Measurements from ENCODE around the gene ZNF705A. TPM values are rescaled to one million over a fixed set of nuclear protein-coding genes. Genes with fewer than 3 reads are reported as not detected.
"Not testable (repeated sequence)": the region's sequence is repeated elsewhere in the genome, so short reads cannot be mapped to it uniquely, and the experiment has no call there.

ZNF705A gene
- total and polyA plus RNA-seq, 2 donors: 0.05 TPM; not detected in 1

DNA sequence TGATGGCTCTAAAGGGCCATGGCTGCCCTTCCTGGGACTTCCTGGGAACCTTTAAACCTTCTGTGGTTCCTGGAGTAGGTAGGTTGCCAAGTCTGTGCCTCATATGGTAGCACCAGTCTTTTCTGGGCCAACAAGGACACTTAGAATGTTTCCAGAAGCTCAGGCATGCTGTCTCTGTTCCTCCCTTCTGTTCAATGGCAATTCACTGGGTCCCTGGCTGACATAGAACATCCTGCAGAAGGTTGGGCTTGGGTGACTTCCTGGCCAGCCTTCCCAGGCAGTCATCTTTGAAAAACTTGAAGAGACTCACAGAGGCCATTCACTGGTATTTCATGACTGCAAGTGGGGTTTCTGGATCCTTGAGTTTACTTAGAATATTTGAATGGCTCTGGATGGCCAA is 24.5 kb downstream of the ZNF705A start:
- H3K9me3 ChIP-seq (ENCODE audit: control insufficient read depth in 2 of 2, insufficient read depth in 1 of 2, low read length in 1 of 2); H3K4me1 ChIP-seq (ENCODE audit: control insufficient read depth in 2 of 2, insufficient read depth in 2 of 2, low read length in 2 of 2); H3K4me3 ChIP-seq (ENCODE audit: low read length in 2 of 2); H3K36me3 ChIP-seq (ENCODE audit: control insufficient read depth in 2 of 2, insufficient read depth in 2 of 2, low read length in 1 of 2); H3K27ac ChIP-seq (ENCODE audit: low read depth in 1 of 2, low read length in 1 of 2); DNase-seq (ENCODE audit: low read depth in 6 of 9, low spot score in 9 of 9); H3K27me3 ChIP-seq (ENCODE audit: control insufficient read depth in 2 of 2, insufficient read depth in 1 of 2, low read length in 1 of 2): not testable (repeated sequence)

DNA sequence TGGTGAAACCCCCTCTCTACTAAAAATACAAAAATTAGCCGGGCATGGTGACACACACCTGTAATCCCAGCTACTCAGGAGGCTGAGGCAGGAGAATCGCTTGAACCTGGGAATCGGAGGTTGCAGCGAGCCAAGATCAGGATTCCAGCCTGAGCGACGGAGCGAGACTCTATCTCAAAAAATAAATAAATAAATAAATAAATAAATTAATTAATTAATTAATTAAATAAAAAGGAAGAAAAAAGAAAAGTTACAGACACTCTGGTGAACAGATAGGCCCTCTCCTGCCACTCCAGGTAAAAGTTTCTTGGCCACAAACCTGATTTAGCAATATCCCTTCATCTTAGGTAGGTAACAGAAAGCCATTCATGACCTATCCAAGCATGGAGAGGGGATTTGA is 26.1 kb downstream of the ZNF705A start:
- H3K4me3 ChIP-seq (ENCODE audit: low read length in 2 of 2); H3K27ac ChIP-seq (ENCODE audit: low read depth in 1 of 2, low read length in 1 of 2); H3K27me3 ChIP-seq (ENCODE audit: control insufficient read depth in 2 of 2, insufficient read depth in 1 of 2, low read length in 1 of 2); DNase-seq (ENCODE audit: low read depth in 6 of 9, low spot score in 9 of 9); H3K4me1 ChIP-seq (ENCODE audit: control insufficient read depth in 2 of 2, insufficient read depth in 2 of 2, low read length in 2 of 2); H3K36me3 ChIP-seq (ENCODE audit: control insufficient read depth in 2 of 2, insufficient read depth in 2 of 2, low read length in 1 of 2); H3K9me3 ChIP-seq (ENCODE audit: control insufficient read depth in 2 of 2, insufficient read depth in 1 of 2, low read length in 1 of 2): not testable (repeated sequence)
- WGBS: 98% methylated on average over 7 of the region's 7 CpGs

DNA sequence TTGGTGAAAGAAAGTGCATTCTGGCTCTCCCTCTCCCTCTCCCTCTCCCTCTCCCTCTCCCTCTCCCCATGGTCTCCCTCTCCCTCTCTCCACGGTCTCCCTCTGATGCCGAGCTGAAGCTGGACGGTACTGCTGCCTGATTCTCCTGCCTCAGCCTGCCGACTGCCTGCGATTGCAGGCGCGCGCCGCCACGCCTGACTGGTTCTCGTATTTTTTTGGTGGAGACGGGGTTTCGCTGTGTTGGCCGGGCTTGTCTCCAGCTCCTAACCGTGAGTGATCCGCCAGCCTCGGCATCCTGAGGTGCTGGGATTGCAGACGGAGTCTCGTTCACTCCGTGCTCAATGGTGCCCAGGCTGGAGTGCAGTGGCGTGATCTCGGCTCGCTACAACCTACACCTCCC is 26.5 kb downstream of the ZNF705A start:
- not testable (repeated sequence) for H3K27me3 ChIP-seq (ENCODE audit: control insufficient read depth in 2 of 2, insufficient read depth in 1 of 2, low read length in 1 of 2); H3K9me3 ChIP-seq (ENCODE audit: control insufficient read depth in 2 of 2, insufficient read depth in 1 of 2, low read length in 1 of 2); H3K36me3 ChIP-seq (ENCODE audit: control insufficient read depth in 2 of 2, insufficient read depth in 2 of 2, low read length in 1 of 2); DNase-seq (ENCODE audit: low read depth in 6 of 9, low spot score in 9 of 9); H3K4me1 ChIP-seq (ENCODE audit: control insufficient read depth in 2 of 2, insufficient read depth in 2 of 2, low read length in 2 of 2); H3K27ac ChIP-seq (ENCODE audit: low read depth in 1 of 2, low read length in 1 of 2); H3K4me3 ChIP-seq (ENCODE audit: low read length in 2 of 2)
- WGBS: 97% methylated on average over 23 of the region's 23 CpGs

DNA sequence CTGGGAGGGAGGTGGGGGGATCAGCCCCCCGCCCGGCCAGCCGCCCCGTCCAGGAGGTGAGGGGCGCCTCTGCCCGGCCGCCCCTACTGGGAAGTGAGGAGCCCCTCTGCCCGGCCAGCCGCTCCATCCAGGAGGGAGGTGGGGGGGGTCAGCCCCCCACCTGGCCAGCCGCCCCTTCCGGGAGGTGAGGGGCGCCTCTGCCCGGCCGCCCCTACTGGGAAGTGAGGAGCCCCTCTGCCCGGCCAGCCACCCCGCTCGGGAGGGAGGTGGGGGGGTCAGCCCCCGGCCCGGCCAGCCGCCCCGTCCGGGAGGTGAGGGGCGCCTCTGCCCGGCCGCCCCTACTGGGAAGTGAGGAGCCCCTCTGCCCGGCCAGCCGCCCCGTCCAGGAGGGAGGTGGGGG is 27.4 kb downstream of the ZNF705A start:
- not testable (repeated sequence) for DNase-seq (ENCODE audit: low read depth in 6 of 9, low spot score in 9 of 9)
- WGBS: 97% methylated on average over 17 of the region's 28 CpGs

DNA sequence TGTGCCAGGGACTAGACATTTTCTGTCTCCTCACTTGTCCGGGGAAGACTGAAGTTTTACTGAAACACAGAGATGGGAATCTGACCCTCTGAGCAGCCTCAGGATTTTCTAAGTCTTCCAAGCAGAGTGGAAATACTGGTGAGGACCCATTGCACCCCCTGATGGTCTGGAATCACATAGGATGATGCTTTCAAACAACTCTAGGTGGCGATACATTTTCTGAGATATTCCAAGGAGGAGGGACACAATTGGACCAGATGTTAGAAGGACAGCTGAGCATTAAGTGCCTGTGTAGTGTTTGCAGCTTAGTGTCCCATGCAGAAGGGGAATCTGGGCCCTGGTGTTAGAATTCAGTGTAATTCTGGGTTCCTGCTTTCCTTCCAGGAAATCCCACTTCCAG is 31.3 kb downstream of the ZNF705A start:
- not testable (repeated sequence) for H3K27me3 ChIP-seq (ENCODE audit: control insufficient read depth in 2 of 2, insufficient read depth in 1 of 2, low read length in 1 of 2); DNase-seq (ENCODE audit: low read depth in 6 of 9, low spot score in 9 of 9); H3K4me1 ChIP-seq (ENCODE audit: control insufficient read depth in 2 of 2, insufficient read depth in 2 of 2, low read length in 2 of 2); H3K27ac ChIP-seq (ENCODE audit: low read depth in 1 of 2, low read length in 1 of 2); H3K4me3 ChIP-seq (ENCODE audit: low read length in 2 of 2); H3K9me3 ChIP-seq (ENCODE audit: control insufficient read depth in 2 of 2, insufficient read depth in 1 of 2, low read length in 1 of 2); H3K36me3 ChIP-seq (ENCODE audit: control insufficient read depth in 2 of 2, insufficient read depth in 2 of 2, low read length in 1 of 2)
- 95% methylated on average over 2 of the region's 2 CpGs for WGBS

More for the DNA sequence above, 27.4 kb downstream of the ZNF705A start:
- H3K4me1 ChIP-seq (ENCODE audit: control insufficient read depth in 2 of 2, insufficient read depth in 2 of 2, low read length in 2 of 2); H3K27me3 ChIP-seq (ENCODE audit: control insufficient read depth in 2 of 2, insufficient read depth in 1 of 2, low read length in 1 of 2); H3K27ac ChIP-seq (ENCODE audit: low read depth in 1 of 2, low read length in 1 of 2); H3K4me3 ChIP-seq (ENCODE audit: low read length in 2 of 2); H3K36me3 ChIP-seq (ENCODE audit: control insufficient read depth in 2 of 2, insufficient read depth in 2 of 2, low read length in 1 of 2); H3K9me3 ChIP-seq (ENCODE audit: control insufficient read depth in 2 of 2, insufficient read depth in 1 of 2, low read length in 1 of 2): not testable (repeated sequence)

DNA sequence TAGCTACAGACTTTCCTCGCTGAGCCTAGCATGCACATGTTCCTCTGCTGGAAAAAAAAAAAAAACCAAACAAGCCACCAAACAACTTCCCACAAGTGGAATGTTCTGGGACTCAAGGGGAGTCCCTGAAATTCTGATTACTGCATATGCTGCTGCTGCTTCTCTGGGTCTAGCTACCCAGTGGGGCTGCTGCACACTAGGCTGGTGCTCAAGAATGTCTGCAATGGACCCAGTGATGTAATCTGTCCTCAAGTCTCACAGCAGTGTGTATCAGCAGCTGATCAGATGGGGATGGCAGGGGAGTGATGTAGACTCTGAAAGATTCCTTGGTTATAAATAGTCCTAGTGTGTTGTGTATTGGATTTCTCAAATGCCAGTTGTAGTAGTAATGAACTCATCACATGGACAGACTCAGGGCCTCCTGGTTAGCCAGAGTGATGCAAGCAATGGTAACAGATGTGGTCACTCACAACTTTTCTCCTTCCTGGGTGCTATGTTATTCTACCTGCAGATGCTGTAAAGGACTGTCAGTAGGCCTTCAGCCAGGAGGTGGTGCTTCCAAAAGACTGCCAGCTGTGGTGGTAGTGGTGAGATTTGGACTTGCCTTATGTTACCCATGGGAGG is 41.0 kb downstream of the ZNF705A start:
- not testable (repeated sequence) for H3K27me3 ChIP-seq (ENCODE audit: control insufficient read depth in 2 of 2, insufficient read depth in 1 of 2, low read length in 1 of 2); H3K9me3 ChIP-seq (ENCODE audit: control insufficient read depth in 2 of 2, insufficient read depth in 1 of 2, low read length in 1 of 2); DNase-seq (ENCODE audit: low read depth in 6 of 9, low spot score in 9 of 9); H3K36me3 ChIP-seq (ENCODE audit: control insufficient read depth in 2 of 2, insufficient read depth in 2 of 2, low read length in 1 of 2); H3K4me1 ChIP-seq (ENCODE audit: control insufficient read depth in 2 of 2, insufficient read depth in 2 of 2, low read length in 2 of 2); H3K27ac ChIP-seq (ENCODE audit: low read depth in 1 of 2, low read length in 1 of 2); H3K4me3 ChIP-seq (ENCODE audit: low read length in 2 of 2)
- 100% methylated on average over 1 of the region's 1 CpG for WGBS

DNA sequence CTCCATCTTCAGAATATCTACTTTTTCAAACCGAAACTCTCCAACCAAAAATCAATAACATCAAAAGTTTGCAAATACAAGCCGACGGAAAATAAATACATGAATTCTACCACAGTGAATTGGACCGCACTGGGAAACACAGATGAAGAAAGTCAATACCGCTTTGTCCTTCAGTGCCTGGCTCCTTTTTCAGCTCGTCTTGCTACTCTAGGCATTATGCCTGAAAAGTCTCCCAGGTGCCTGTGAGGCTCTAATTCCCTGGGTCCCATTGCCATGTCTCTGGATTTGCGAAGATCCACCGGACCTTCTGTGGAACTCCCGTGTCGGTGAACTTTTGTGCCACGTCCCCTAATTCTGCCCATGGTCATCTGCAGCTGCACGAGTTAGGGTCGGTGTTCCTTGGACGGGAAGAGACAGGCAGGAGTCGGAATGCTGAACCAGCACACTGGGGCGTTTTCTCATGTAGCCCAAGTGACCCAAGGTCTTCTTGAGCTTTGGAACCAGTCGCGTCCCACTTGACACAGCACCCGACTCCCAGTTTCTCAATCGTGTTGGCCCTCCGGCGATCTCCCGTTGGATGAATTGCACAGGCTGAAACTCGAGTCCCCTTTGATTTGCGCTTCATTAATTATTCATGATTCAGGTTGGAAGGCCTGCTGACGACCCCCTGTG is 62.0 kb downstream of the ZNF705A start:
- DNase-seq (ENCODE audit: low read depth in 6 of 9, low spot score in 9 of 9); H3K36me3 ChIP-seq (ENCODE audit: control insufficient read depth in 2 of 2, insufficient read depth in 2 of 2, low read length in 1 of 2); H3K27ac ChIP-seq (ENCODE audit: low read depth in 1 of 2, low read length in 1 of 2); H3K4me3 ChIP-seq (ENCODE audit: low read length in 2 of 2); H3K4me1 ChIP-seq (ENCODE audit: control insufficient read depth in 2 of 2, insufficient read depth in 2 of 2, low read length in 2 of 2); H3K27me3 ChIP-seq (ENCODE audit: control insufficient read depth in 2 of 2, insufficient read depth in 1 of 2, low read length in 1 of 2); H3K9me3 ChIP-seq (ENCODE audit: control insufficient read depth in 2 of 2, insufficient read depth in 1 of 2, low read length in 1 of 2): not testable (repeated sequence)
- 91% methylated on average over 26 of the region's 26 CpGs for WGBS

DNA sequence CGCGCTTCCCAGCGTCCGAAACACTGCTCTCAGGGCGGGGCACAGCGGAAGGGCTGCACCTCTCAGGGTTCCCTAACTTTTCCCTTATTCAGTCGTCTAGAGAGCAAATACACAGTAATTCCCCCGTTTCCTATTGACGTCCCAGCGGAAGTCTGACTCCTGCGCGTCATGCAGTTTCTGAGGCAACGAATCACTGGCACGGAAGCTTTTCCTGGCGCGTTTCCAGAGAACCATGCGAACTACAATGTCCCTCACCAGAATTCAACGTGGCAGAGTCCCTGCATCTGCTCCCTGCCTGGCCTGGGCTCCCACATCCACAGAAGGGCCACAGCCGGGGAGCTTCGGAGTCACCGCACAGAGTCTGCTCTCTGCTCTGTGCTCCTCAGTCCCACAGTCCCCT is 64.6 kb downstream of the ZNF705A start:
- WGBS: 95% methylated on average over 21 of the region's 21 CpGs
- H3K4me1 ChIP-seq (ENCODE audit: control insufficient read depth in 2 of 2, insufficient read depth in 2 of 2, low read length in 2 of 2); H3K9me3 ChIP-seq (ENCODE audit: control insufficient read depth in 2 of 2, insufficient read depth in 1 of 2, low read length in 1 of 2); H3K27ac ChIP-seq (ENCODE audit: low read depth in 1 of 2, low read length in 1 of 2); DNase-seq (ENCODE audit: low read depth in 6 of 9, low spot score in 9 of 9); H3K27me3 ChIP-seq (ENCODE audit: control insufficient read depth in 2 of 2, insufficient read depth in 1 of 2, low read length in 1 of 2); H3K36me3 ChIP-seq (ENCODE audit: control insufficient read depth in 2 of 2, insufficient read depth in 2 of 2, low read length in 1 of 2); H3K4me3 ChIP-seq (ENCODE audit: low read length in 2 of 2): not testable (repeated sequence)

DNA sequence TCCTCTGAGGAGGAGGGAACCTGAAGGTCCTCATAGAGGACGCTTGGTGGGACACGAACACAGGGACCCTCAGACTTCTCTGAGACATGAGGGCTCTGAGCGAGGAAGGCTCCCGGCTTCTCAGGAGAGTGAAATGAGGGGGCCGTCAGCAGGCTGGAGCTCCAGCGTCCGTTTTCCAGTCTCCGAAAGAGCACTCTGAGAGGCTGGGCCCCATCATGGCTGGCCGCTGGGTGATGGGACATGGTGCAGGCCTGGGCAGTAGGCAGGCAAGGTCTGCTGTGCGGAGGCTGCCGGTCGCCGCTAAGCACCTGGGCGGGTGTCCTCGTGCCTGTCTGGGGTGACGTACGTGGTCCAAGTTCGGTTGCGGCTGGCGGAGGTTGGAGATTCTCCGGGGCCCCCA is 65.0 kb downstream of the ZNF705A start:
- not testable (repeated sequence) for H3K36me3 ChIP-seq (ENCODE audit: control insufficient read depth in 2 of 2, insufficient read depth in 2 of 2, low read length in 1 of 2); H3K9me3 ChIP-seq (ENCODE audit: control insufficient read depth in 2 of 2, insufficient read depth in 1 of 2, low read length in 1 of 2); H3K27me3 ChIP-seq (ENCODE audit: control insufficient read depth in 2 of 2, insufficient read depth in 1 of 2, low read length in 1 of 2); H3K27ac ChIP-seq (ENCODE audit: low read depth in 1 of 2, low read length in 1 of 2); H3K4me3 ChIP-seq (ENCODE audit: low read length in 2 of 2); DNase-seq (ENCODE audit: low read depth in 6 of 9, low spot score in 9 of 9); H3K4me1 ChIP-seq (ENCODE audit: control insufficient read depth in 2 of 2, insufficient read depth in 2 of 2, low read length in 2 of 2)
- 95% methylated on average over 21 of the region's 21 CpGs for WGBS
